Measurements from ENCODE around the gene CXCL17.

DNA sequence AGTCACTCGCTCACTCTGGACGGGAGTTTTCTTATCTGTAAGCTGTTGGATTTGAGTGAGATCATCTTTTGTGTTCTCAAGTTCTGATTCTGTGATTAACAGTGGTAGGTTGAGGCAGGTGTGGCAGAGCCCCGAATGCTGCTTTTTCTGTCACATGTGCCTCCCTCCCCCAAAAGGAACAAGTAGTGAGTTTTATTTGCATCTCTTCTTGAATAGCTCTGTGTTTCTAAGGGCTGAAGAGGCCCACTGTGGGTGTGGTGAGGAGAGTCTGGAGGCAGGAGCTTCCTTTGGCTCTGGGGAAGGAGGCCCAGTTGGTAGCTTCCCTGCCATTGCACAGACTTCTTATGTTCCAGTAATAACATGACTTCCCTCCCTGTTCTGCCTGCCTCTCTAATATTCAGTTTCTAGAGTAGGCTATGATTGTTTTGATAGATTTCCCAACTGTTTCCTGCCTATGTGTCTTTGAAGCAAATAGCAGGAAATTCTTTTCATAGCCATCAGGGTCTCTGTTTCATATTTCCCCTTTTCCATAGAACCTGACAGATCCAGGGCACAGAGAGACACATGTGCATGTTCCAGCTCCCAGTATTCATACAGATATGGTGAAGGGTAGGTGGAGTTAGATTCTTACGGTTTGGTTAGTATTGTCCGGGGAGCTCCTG is 23.9 kb upstream of the CXCL17 start:
- TF ChIP-seq GATA3 (IDR thresholded peaks at IDR 0.05; ENCODE audit: low read depth, low read length) (no peak), GATA2 (IDR thresholded peaks at IDR 0.05; ENCODE audit: low read depth, low read length) (no peak)

Data from SH-SY5Y (cell line).